ENCODE data around the gene PRKG2.
"Not testable (repeated sequence)": the region's sequence is repeated elsewhere in the genome, so short reads cannot be mapped to it uniquely, and the experiment has no call there.

Gene PRKG2

GRCh38 chr4:81162752-81163458, 52.1 kb downstream of the PRKG2 start:
- no peak for DNase-seq (ENCODE audit: low read depth in 1 of 2, low spot score in 1 of 2)

GRCh38 chr4:81153714-81154323, 61.2 kb downstream of the PRKG2 start:
- DNase-seq (ENCODE audit: low read depth in 1 of 2, low spot score in 1 of 2), result not testable (repeated sequence)

- DNase-seq (ENCODE audit: low read depth in 1 of 2, low spot score in 1 of 2), result no peak
These were observed 61.9 kb downstream of the PRKG2 start for GRCh38 chr4:81152839-81153713.

GRCh38 chr4:81149976-81150375, 65.0 kb downstream of the PRKG2 start:
- no peak for DNase-seq (ENCODE audit: low read depth in 1 of 2, low spot score in 1 of 2)

- no peak for DNase-seq (ENCODE audit: low read depth in 1 of 2, low spot score in 1 of 2)
These were observed 66.4 kb downstream of the PRKG2 start for GRCh38 chr4:81148576-81148975.

- DNase-seq (ENCODE audit: low read depth in 1 of 2, low spot score in 1 of 2), result no peak
These were observed 68.6 kb downstream of the PRKG2 start for GRCh38 chr4:81146466-81146865.

- no peak for DNase-seq (ENCODE audit: low read depth in 1 of 2, low spot score in 1 of 2)
These were observed 71.8 kb downstream of the PRKG2 start for GRCh38 chr4:81143183-81143582.

GRCh38 chr4:81142744-81143143, 72.3 kb downstream of the PRKG2 start:
- no peak for DNase-seq (ENCODE audit: low read depth in 1 of 2, low spot score in 1 of 2)

- no peak for DNase-seq (ENCODE audit: low read depth in 1 of 2, low spot score in 1 of 2)
These were observed 77.1 kb downstream of the PRKG2 start for GRCh38 chr4:81137894-81138293.

- no peak for DNase-seq (ENCODE audit: low read depth in 1 of 2, low spot score in 1 of 2)
These were observed 77.6 kb downstream of the PRKG2 start for GRCh38 chr4:81137446-81137845.

- no peak for DNase-seq (ENCODE audit: low read depth in 1 of 2, low spot score in 1 of 2)
These were observed 78.7 kb downstream of the PRKG2 start for GRCh38 chr4:81136161-81136905.

GRCh38 chr4:81135501-81135900, 79.5 kb downstream of the PRKG2 start:
- DNase-seq (ENCODE audit: low read depth in 1 of 2, low spot score in 1 of 2), result no peak

- DNase-seq (ENCODE audit: low read depth in 1 of 2, low spot score in 1 of 2), result no peak
These were observed 83.5 kb downstream of the PRKG2 start for GRCh38 chr4:81131563-81131962.

- no peak for DNase-seq (ENCODE audit: low read depth in 1 of 2, low spot score in 1 of 2)
These were observed 84.0 kb downstream of the PRKG2 start for GRCh38 chr4:81131066-81131465.

- no peak for DNase-seq (ENCODE audit: low read depth in 1 of 2, low spot score in 1 of 2)
These were observed 84.5 kb downstream of the PRKG2 start for GRCh38 chr4:81130569-81130968.

- DNase-seq (ENCODE audit: low read depth in 1 of 2, low spot score in 1 of 2), result no peak
These were observed 95.0 kb downstream of the PRKG2 start for GRCh38 chr4:81120055-81120454.

- no peak for DNase-seq (ENCODE audit: low read depth in 1 of 2, low spot score in 1 of 2)
These were observed 96.9 kb downstream of the PRKG2 start for GRCh38 chr4:81118086-81118485.

- DNase-seq (ENCODE audit: low read depth in 1 of 2, low spot score in 1 of 2), result no peak
These were observed 98.5 kb downstream of the PRKG2 start for GRCh38 chr4:81116566-81116965.

GRCh38 chr4:81113024-81113423, 102.0 kb downstream of the PRKG2 start:
- no peak for DNase-seq (ENCODE audit: low read depth in 1 of 2, low spot score in 1 of 2)

- DNase-seq (ENCODE audit: low read depth in 1 of 2, low spot score in 1 of 2), result no peak
These were observed 105.7 kb downstream of the PRKG2 start for GRCh38 chr4:81109356-81109755.

- no peak for DNase-seq (ENCODE audit: low read depth in 1 of 2, low spot score in 1 of 2)
These were observed 108.9 kb downstream of the PRKG2 start for GRCh38 chr4:81106150-81106549.

All from activated CD4-positive, alpha-beta T cell treated with anti-CD3 and anti-CD28 coated beads, Interleukin-2, amount 50 U/mL, for 24 hours (primary cell).